Myometrial cell (primary cell): Measurements from ENCODE around the gene CHADL. TPM values are rescaled to one million over a fixed set of nuclear protein-coding genes. Genes with fewer than 3 reads are reported as not detected.

Source experiments
- total RNA-seq: library from RNA; depleted of rRNA; stranded (reverse); fragments of >200 nt; gene quantifications from 2 replicates; pipeline ENCODE4 v1.2.3, GENCODE V29; 2015

CHADL gene
- 0.29 and 0.89 TPM in 2 replicates for total RNA-seq

DNA sequence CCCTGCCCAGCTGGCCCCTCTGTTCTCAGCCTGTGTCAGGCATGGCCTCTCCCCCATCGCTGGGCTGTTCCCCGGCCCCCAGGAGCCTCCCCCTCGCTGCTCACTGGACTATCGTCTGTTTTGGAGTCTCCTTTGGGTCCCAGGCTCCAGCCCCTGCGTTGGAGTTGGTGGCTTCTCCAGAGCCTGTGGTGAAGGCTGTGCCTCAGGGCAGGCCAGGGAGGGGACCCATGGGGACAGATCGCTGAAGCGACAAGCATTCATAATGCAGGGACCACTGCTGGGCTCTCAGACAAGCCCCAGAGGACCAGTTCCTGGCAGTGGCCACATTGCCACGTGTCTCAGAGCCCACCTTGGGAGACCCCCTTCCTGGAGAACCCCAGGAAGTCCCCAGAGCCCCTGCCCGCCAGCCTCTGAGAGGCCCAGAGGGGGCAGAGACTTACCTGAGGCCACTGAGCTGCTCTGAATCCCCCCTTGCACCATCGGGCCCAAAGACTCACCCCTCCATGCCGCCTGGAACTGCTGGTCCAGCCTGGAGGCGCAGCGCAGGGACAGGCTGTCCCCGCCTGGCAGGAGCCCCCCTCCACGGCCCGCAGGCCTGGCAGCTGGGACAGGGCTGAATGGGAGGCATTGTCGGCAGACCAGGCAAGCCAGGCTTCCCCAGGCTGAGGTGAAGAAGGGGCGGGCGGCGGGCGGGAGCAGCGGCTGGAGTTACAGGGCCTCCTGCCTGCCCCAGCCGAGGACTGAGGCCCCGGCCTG lies at the start of gene CHADL:
Gene CHADL, minus strand, starts transcription at position 555 of the 756 bp plus-strand sequence. Its CDS starts 50 bp downstream, at position 505.

GRCh38 chr22:41285820-41286638 lies 45.3 kb upstream of the CHADL start, which contains the start of gene RANGAP1:
Gene RANGAP1 (minus strand): TSS chr22:41286187. CDS start chr22:41281044, 5,143 bp downstream.

DNA sequence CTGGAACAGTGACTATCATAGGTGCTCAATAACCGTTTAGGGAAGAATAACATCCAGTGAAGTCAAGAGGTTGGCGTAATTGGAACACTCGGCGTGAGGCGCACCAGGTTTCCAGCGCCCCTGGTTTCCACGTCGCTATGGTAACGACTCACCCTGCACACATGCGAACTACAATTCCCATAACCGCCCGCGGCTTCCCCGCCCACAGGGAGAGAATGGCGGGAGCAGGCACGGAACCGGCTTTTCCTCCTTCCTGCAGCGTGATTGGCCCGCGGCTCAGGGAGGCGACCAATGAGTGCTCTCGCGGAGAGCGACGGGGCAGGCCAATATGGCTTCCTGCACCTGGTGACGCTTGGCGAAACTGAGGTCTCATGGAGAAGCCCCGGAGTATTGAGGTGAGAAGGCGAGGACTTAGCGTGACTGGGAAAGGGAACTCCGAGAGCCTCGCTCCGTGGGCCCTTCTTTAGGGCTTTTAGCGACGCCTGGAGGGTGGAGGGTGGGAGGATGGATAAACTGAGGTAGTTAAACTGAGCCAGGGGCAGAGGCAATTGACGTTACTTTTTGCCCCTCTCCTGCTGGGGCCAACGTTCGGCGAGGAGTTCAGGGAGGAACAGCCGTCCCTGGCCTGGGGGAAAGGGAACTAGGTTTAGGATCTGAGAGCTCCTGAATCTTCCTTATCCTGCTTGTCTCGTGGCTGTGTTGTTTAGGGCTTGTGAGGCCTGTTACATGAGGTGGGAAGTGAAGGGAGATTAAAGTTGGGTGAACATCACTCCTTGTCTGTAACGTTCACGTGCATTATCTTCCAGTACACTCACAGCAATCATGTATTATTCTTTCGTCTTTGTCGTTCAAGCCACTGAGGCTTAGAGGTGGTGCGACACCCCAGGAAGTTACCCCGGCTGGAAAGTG lies 35.5 kb downstream of the CHADL start, which contains the start of gene L3MBTL2:
Gene L3MBTL2, plus strand, starts transcription at position 321 of the 909 bp plus-strand sequence. Its CDS starts 51 bp downstream, at position 372.

Other genes starting within 250 kb of the CHADL start
- 12.4 and 17.2 TPM in 2 replicates for gene EP300, start 148.3 kb downstream of the CHADL start, total RNA-seq
- 25.9 and 28.7 TPM in 2 replicates for gene L3MBTL2, start 35.6 kb downstream of the CHADL start, total RNA-seq
- 121 and 144 TPM in 2 replicates for gene RANGAP1, start 45.3 kb upstream of the CHADL start, total RNA-seq
- gene ZC3H7B, start 60.6 kb upstream of the CHADL start, total RNA-seq, result 49.3 and 51.6 TPM in 2 replicates
- gene TEF, start 141.0 kb upstream of the CHADL start, total RNA-seq, result 10.8 and 16.7 TPM in 2 replicates
- 27.1 and 36.6 TPM in 2 replicates for gene TOB2, start 205.9 kb upstream of the CHADL start, total RNA-seq
- gene PHF5A, start 227.8 kb upstream of the CHADL start, total RNA-seq, result 47.5 and 55.6 TPM in 2 replicates
- gene ACO2, start 228.2 kb upstream of the CHADL start, total RNA-seq, result 103 and 109 TPM in 2 replicates